GM18505 (cell line): ENCODE results near the gene VPS54.
"Not testable (repeated sequence)": the region's sequence is repeated elsewhere in the genome, so short reads cannot be mapped to it uniquely, and the experiment has no call there.

Source experiments
- ATAC-seq: cut with Tn5 transposase; IDR thresholded peaks from one replicate; pipeline ENCODE4 v1.9.1; 2021; ENCODE audit not compliant: unreplicated experiment
- POLR2A ChIP-seq: IDR thresholded peaks from 4 replicates; pipeline ENCODE4 v1.6.1; 2011; ENCODE audit warnings: borderline replicate concordance; ENCODE audit not compliant: insufficient read depth, insufficient read length; ENCODE audit errors: extremely low read depth

Gene VPS54

GRCh38 chr2:64013053-64013452 is 6.2 kb downstream of the VPS54 start:
- no peak for ATAC-seq
- no peak for TF ChIP-seq POLR2A

DNA sequence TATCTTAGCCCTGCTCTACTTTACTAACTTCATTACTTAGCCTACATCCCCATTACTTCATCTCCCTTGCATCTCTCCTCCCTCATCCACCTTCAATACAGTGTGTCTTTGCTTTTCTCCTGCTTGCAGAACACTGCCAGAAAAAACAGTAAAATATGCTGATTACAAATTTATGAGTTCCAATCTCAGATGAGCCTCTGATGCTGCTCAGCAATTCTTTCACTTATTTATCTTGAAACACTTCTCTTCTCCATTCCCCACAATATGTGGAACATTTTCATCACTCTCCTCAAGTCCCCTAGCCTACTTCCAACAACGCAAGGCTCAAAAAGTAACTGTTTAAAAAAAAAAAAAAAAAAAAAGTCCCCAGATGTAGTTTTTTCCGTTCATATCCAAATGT is 7.1 kb downstream of the VPS54 start:
- TF ChIP-seq POLR2A = no peak
- no peak for ATAC-seq

DNA sequence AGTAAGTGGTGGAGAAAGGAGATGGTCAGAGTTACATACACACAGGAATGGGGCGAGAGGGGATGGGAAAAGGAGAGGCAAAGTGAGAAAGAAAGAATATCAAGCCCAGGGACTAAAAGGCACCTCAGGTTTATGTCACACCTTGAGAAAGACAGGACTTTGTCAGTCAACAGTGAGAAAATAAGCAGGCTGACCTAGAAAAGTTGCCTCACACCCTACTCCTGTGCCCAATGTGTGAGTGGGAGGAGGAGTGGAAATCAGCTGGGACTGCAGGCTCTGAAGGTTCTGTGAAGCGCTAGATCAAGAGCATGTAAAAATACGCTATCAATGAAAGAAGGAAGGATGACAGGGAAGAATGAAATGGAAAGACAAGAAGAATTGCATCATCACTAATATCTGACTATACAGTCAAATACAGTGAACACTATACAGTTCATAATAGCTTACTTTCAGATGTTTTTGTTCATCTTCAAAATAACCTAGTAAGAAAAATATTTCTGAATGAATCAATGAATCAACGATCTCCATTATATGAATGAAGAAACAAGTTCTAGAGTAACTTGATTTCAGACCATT is 10.7 kb downstream of the VPS54 start:
- ATAC-seq = no peak
- TF ChIP-seq POLR2A = no peak

DNA sequence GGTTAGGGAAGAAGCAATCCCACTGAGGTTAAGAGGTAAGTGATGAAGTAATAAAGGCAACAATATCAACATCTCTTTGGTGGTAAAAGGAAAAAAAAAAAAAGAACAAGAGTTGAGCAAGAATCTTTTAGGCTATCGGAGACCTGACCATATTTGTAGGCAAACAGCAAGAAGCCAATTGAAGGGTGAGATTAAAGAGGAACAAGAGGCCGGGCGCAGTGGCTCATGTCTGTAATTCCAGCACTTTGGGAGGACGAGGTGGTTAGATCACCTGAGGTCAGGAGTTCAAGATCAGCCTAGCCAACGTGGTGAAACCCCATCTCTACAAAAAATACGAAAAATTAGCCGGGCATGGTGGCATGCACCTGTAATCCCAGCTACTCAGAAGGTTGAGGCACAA is 11.3 kb downstream of the VPS54 start:
- TF ChIP-seq POLR2A = no peak
- no peak for ATAC-seq

DNA sequence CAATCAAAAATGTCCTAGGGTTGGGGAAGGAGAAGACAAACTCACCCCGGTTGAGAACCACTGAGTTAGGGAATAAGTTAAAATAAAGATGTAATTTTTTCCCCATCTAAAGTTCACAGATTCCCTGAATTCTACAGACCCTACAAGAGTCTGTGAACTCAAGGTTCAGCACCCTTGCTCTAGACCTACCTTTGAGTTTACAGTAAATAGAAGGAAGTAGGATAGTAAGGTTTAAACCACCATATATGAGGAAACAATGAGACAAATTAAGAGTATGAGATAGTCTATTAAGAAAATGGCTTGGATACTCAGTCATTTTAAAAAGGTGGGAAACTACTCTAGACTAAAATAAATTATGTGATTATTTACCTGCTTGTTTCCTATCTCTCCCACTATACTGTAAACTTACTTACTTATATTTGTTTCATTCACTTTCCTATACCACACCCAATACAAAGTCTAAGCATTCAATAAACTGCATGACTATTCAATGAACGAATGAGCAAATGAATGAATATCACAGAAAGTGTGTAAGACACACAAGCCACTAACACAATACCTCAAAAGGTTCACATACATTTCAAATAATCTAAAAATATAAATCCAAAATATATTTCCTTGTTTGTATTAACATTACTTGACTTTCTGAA is 13.4 kb downstream of the VPS54 start:
- no peak for TF ChIP-seq POLR2A

DNA sequence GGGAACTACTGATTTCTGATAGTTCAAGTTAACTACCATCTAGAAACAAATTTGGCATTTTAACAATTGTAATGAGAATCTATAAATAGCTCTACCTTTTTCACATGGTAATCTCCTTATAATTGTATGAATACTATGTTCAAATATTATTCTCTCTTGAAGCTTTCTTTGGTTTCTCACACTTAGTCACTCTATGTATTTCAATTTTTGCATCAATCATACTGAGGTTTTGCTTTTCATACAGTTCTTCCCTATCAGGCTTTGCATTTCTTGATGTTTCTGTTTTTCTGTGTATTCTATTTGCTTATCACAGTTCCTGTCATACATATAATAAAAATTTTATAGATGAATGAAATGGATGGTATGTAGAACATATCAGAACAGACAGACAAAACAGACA is 16.0 kb downstream of the VPS54 start:
- ATAC-seq = no peak
- no peak for TF ChIP-seq POLR2A

More for the DNA sequence above, 13.4 kb downstream of the VPS54 start:
- no peak for ATAC-seq

GRCh38 chr2:64001382-64002101 is 17.7 kb downstream of the VPS54 start:
- no peak for ATAC-seq
- TF ChIP-seq POLR2A = no peak

- no peak for ATAC-seq
- no peak for TF ChIP-seq POLR2A
Measured at GRCh38 chr2:64000630-64001381, 18.4 kb downstream of the VPS54 start.

GRCh38 chr2:63999049-63999448 is 20.2 kb downstream of the VPS54 start:
- TF ChIP-seq POLR2A = no peak
- no peak for ATAC-seq

DNA sequence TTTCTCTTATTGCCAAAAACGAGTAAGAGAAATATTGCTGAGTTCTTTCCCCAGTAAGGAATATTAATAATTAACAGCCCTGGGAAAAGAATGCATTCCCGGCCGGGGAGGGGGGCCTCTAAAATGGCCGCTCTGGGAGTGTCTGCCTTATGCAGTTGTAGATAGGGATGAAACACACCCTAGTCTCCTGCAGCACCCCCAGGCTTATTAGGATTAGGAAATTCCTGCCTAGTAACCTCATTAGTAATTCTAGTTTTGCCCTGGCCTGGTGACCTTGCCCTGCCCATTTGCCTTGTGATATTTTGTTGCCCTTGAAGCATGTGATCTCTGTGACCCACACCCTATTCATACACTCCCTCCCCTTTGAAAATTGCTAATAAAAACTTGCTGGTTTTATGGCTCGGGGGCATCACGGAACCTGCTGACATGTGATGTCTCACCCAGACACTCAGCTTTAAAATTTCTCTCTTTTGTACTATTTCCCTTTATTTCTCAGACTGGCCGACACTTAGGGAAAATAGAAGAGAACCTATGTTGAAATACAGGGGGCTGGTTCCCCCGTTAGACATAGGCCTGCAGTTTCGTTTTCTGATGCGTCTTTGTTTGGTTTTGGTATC is 22.5 kb downstream of the VPS54 start:
- ATAC-seq = not testable (repeated sequence)

GRCh38 chr2:63994329-63995070 is 24.7 kb downstream of the VPS54 start:
- not testable (repeated sequence) for ATAC-seq

DNA sequence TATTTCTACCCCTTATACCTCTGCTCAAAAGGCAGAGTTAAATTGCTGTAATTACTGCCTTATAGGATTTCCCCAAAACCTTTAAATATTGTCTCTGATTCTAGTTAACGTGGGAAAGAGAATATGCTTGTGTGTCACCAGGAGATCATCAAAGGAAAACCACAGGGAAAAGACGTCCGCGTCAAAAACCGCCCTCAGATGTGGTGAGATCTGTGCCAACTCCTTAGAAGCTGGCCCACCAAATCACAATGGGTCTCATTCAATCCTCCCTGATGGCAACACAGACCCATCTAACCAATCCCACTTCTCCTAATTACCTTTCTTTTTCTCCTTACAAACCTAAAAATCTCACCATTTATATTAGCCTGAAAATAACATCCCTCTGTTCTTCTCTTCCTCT is 25.4 kb downstream of the VPS54 start:
- TF ChIP-seq POLR2A = no peak
- ATAC-seq = no peak

- not testable (repeated sequence) for ATAC-seq
Measured at GRCh38 chr2:63993130-63993584, 26.1 kb downstream of the VPS54 start.
